GM12878 (cell line): ENCODE results near the gene RDH16. TPM values are rescaled to one million over a fixed set of nuclear protein-coding genes. Genes with fewer than 3 reads are reported as not detected.
"Not testable (repeated sequence)": the region's sequence is repeated elsewhere in the genome, so short reads cannot be mapped to it uniquely, and the experiment has no call there.

ENCODE experiments used
- ATAC-seq: fragments of 200-7000 bp; cut with Tn5 transposase; 3 replicates; pipeline ENCODE4 v1.9.1; 2020; ENCODE audit warnings: mild to moderate bottlenecking, moderate library complexity
- BruUV-seq: library from RNA; stranded (reverse); fragments of 400-500 nt; replicated peaks from 2 replicates; lab custom pipeline; 2021; lab: Mats Ljungman, UMichigan
- CTCF ChIA-PET: fragments of 300-600 bp; sonication (Branson Sonifier 250); formaldehyde crosslinking; extraction: SDS; loops from one replicate; lab custom pipeline; 2021; ENCODE audit warnings: inconsistent platforms; lab: Yijun Ruan, JAX
- POLR2A ChIA-PET: fragments of 350-600 bp; formaldehyde crosslinking; extraction: SDS; loops from one replicate; lab custom pipeline; 2021; ENCODE audit warnings: inconsistent platforms; lab: Charles Lee
- RAD21 ChIA-PET: fragments of 300-600 bp; sonication (Branson Sonifier 250); formaldehyde crosslinking; loops from one replicate; lab custom pipeline; 2023; ENCODE audit warnings: antibody characterized with exemption; ENCODE audit not compliant: unreplicated experiment; lab: Charles Lee
- SMC1A ChIA-PET: fragments of 300-600 bp; sonication (Branson Sonifier 250); formaldehyde crosslinking; loops from one replicate; lab custom pipeline; 2023; ENCODE audit not compliant: unreplicated experiment, uncharacterized antibody; lab: Charles Lee
- DNase-seq: peaks from one replicate; pipeline ENCODE4 v3.0.0-alpha.2; 2011; ENCODE audit warnings: low read depth, low spot score
- FAIRE-seq: peaks from 3 replicates; lab custom pipeline; 2011; peaks lifted over from hg19 to GRCh38; lab: Jason Lieb, UNC
- H2AFZ ChIP-seq: 2 replicates; pipeline ENCODE4 v1.6.0; 2011; ENCODE audit warnings: low read depth, low read length, control low read depth; ENCODE audit not compliant: control insufficient read depth
- H3K27ac ChIP-seq: 2 replicates; pipeline ENCODE4 v1.5.1; 2011; ENCODE audit warnings: control low read depth; ENCODE audit not compliant: control insufficient read depth, insufficient read depth
- H3K27me3 ChIP-seq, 2 experiments: replicated peaks in 1 of 2; 2 replicates each; pipeline versions ENCODE4 v1.6.0 to v1.6.1; 2011; ENCODE audit warnings: low read length in 1 of 2; ENCODE audit not compliant: control insufficient read depth in 2 of 2, insufficient read depth in 2 of 2
- H3K36me3 ChIP-seq, 2 experiments: 2 replicates each; pipeline ENCODE4 v1.5.1; 2011; ENCODE audit warnings: low read length in 1 of 2; ENCODE audit not compliant: control insufficient read depth in 2 of 2, insufficient read depth in 2 of 2
- H3K4me1 ChIP-seq: 2 replicates; pipeline ENCODE4 v1.6.1; 2011; ENCODE audit warnings: mild to moderate bottlenecking, low read length, moderate library complexity, mixed read lengths; ENCODE audit not compliant: control insufficient read depth, insufficient read depth
- H3K4me2 ChIP-seq: 2 replicates; pipeline ENCODE4 v1.6.0; 2011; ENCODE audit warnings: control low read depth; ENCODE audit not compliant: control insufficient read depth, insufficient read depth
- H3K4me3 ChIP-seq: fragments of 200-600 bp; sonication (generic); 2 replicates; pipeline ENCODE4 v1.5.1; 2016
- H3K79me2 ChIP-seq: 2 replicates; pipeline ENCODE4 v1.6.0; 2011; ENCODE audit warnings: low read length; ENCODE audit not compliant: control insufficient read depth, insufficient read depth
- H3K9ac ChIP-seq: 2 replicates; pipeline ENCODE4 v1.8.0; 2011; ENCODE audit warnings: low read length, control low read depth, mixed read lengths; ENCODE audit not compliant: control insufficient read depth, insufficient read depth
- H3K9me3 ChIP-seq: replicated peaks from 3 replicates; pipeline ENCODE4 v1.5.1; 2011; ENCODE audit warnings: mild to moderate bottlenecking, low read length; ENCODE audit not compliant: control insufficient read depth, insufficient read depth
- H4K20me1 ChIP-seq: 2 replicates; pipeline ENCODE4 v1.6.0; 2011; ENCODE audit not compliant: control insufficient read depth, insufficient read depth
- WGBS: methylation state at CpG from one replicate; pipeline ENCODE4 v1.1.6; 2016; ENCODE audit warnings: low lambda C conversion rate; ENCODE audit not compliant: insufficient replicate concordance, insufficient coverage; ENCODE audit errors: missing lambda C conversion rate; 5-methylcytosine and 5-hydroxymethylcytosine counted together
- in situ Hi-C: fragments of 300-500 bp; cut with MboI; formaldehyde crosslinking; loops from 9 replicates; pipeline ENCODE4 v1.14.3; 2018; ENCODE audit warnings: mixed read lengths
- intact Hi-C: fragments of 100-400 bp; cut with micrococcal nuclease; formaldehyde crosslinking; loops from one replicate; pipeline ENCODE4 v1.14.2; 2022; ENCODE audit not compliant: unreplicated experiment
- polyA plus RNA-seq, 11 experiments: library from polyadenylated mRNA; depleted of rRNA in 4 of 11; unstranded in 6 of 11; stranded (reverse) in 5 of 11; fragments of >200 nt; fragmentation: Nextera tagmentation in 4 of 11; fragmentation: Illumina TruSeq in 1 of 11; extraction: Ambion mirVana in 4 of 11; extraction: Trizol in 1 of 11; gene quantifications; 1 replicate in 1 of 11; 2 replicates in 10 of 11; pipeline versions ENCODE4 v1.2.1 to v1.2.3, GENCODE V29; 2011 to 2016; ENCODE audit warnings: inconsistent platforms in 2 of 11, missing spikeins in 2 of 11, low read depth in 1 of 11
- total RNA-seq, 4 experiments: library from RNA; depleted of rRNA in 3 of 4; stranded (reverse); fragments of >200 nt in 3 of 4; fragmentation: Illumina TruSeq in 1 of 4; extraction: Trizol in 1 of 4; gene quantifications; 2 replicates each; pipeline versions ENCODE4 v1.2.1 to v1.2.3, GENCODE V29; 2013 to 2021

The RDH16 gene
- total and polyA plus RNA-seq, 10 of the 15 experiments (the other 5 are each of a cell fraction or from before 2014, with no cell fraction given): 0.04 to 0.31 (median 0.06) TPM

DNA sequence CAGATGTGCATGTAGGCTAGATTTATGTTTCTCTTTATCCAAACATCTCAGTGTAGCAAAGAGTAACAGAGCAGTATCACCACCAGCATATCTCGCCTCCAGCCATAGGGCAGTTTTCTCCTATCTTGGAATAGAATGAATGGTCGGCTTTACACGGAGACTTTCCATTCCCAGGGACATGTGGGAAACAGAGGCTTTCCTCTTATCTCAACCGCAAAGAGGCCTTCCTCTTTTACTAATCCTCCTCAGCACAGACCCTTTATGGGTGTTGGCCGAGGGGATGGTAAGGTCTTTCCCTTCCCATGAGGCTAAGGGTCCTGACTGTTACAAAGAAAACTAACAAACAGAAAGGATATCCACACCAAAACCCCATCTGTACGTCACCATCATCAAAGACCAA is 11.5 kb upstream of the RDH16 start:
- H3K9ac ChIP-seq, CTCF ChIA-PET, intact Hi-C loops, DNase-seq, H3K4me3 ChIP-seq, H3K79me2 ChIP-seq, H3K27ac ChIP-seq, BruUV-seq, H2AFZ ChIP-seq, H3K27me3 ChIP-seq, SMC1A ChIA-PET, H3K36me3 ChIP-seq, ATAC-seq, H3K4me1 ChIP-seq, H3K4me2 ChIP-seq, POLR2A ChIA-PET, FAIRE-seq, H3K9me3 ChIP-seq, H4K20me1 ChIP-seq, RAD21 ChIA-PET, in situ Hi-C loops: not testable (repeated sequence)
- 41% methylated on average over 6 of the region's 6 CpGs for WGBS

- H3K79me2 ChIP-seq, RAD21 ChIA-PET, H3K36me3 ChIP-seq, FAIRE-seq, H3K9ac ChIP-seq, DNase-seq, SMC1A ChIA-PET, H3K9me3 ChIP-seq, H2AFZ ChIP-seq, BruUV-seq, POLR2A ChIA-PET, in situ Hi-C loops, H3K27ac ChIP-seq, H4K20me1 ChIP-seq, intact Hi-C loops, H3K4me2 ChIP-seq, H3K4me3 ChIP-seq, H3K27me3 ChIP-seq, ATAC-seq, CTCF ChIA-PET, H3K4me1 ChIP-seq: not testable (repeated sequence)
- 76% methylated on average over 15 of the region's 15 CpGs for WGBS
These were observed 8.7 kb upstream of the RDH16 start for GRCh38 chr12:56965997-56966642.

DNA sequence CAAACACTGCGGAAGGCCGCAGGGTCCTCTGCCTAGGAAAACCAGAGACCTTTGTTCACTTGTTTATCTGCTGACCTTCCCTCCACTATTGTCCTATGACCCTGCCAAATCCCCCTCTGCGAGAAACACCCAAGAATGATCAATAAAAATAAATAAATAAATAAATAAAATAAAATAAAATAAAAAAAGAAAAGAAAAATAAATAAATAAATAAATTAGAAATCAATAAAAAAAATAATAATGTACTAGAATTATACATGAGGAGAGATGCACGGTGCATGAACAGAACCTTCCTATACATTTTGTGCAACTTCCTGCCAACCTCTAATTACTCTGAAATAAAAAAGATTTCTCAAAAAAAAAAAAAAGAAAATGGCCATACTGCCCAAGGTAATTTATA is 7.7 kb upstream of the RDH16 start:
- intact Hi-C loops, H3K4me3 ChIP-seq, in situ Hi-C loops, H3K27ac ChIP-seq, H2AFZ ChIP-seq, RAD21 ChIA-PET, FAIRE-seq, H3K9me3 ChIP-seq, H3K36me3 ChIP-seq, H3K79me2 ChIP-seq, BruUV-seq, H3K9ac ChIP-seq, H3K4me2 ChIP-seq, H4K20me1 ChIP-seq, SMC1A ChIA-PET, H3K4me1 ChIP-seq, DNase-seq, CTCF ChIA-PET, POLR2A ChIA-PET, ATAC-seq, H3K27me3 ChIP-seq: not testable (repeated sequence)
- WGBS: 91% methylated on average over 1 of the region's 4 CpGs

- CTCF ChIA-PET, H3K9ac ChIP-seq, H3K36me3 ChIP-seq, BruUV-seq, DNase-seq, in situ Hi-C loops, H4K20me1 ChIP-seq, POLR2A ChIA-PET, SMC1A ChIA-PET, ATAC-seq, H3K79me2 ChIP-seq, RAD21 ChIA-PET, FAIRE-seq, H2AFZ ChIP-seq, H3K4me2 ChIP-seq, intact Hi-C loops, H3K4me3 ChIP-seq, H3K9me3 ChIP-seq, H3K4me1 ChIP-seq, H3K27ac ChIP-seq, H3K27me3 ChIP-seq: not testable (repeated sequence)
- 89% methylated on average over 8 of the region's 27 CpGs for whole genome bisulfite sequencing
These were observed 6.1 kb upstream of the RDH16 start for GRCh38 chr12:56963557-56963956.
